Fibroblast of the aortic adventitia (primary cell): ENCODE data around the gene LITAFD. TPM values are rescaled to one million over a fixed set of nuclear protein-coding genes. Genes with fewer than 3 reads are reported as not detected.

ENCODE experiments used
- DNase-seq: peaks from one replicate; pipeline ENCODE4 v3.0.0-alpha.2; 2010; ENCODE audit warnings: low read depth
- H3K4me3 ChIP-seq: 2 replicates; pipeline ENCODE4 v1.5.1; 2011; ENCODE audit warnings: low read depth, mild to moderate bottlenecking, control low read depth, low read length, moderate library complexity
- CTCF ChIP-seq: IDR thresholded peaks from 2 replicates; pipeline ENCODE4 v1.5.1; 2011; ENCODE audit warnings: mild to moderate bottlenecking, low read length, control low read depth, inconsistent platforms; ENCODE audit not compliant: insufficient read depth
- total RNA-seq: library from RNA; depleted of rRNA; stranded (reverse); fragments of >200 nt; gene quantifications from 2 replicates; pipeline ENCODE4 v1.2.3, GENCODE V29; 2012; ENCODE audit warnings: low replicate concordance

LITAFD gene
- total RNA-seq, 1 donor, result not detected

GRCh38 chr16:8919089-8919933, 37.2 kb downstream of the LITAFD start:
- DNase-seq, result no peak
- TF ChIP-seq CTCF, result no peak
- no peak overlapping the region for H3K4me3 ChIP-seq

- no peak overlapping the region for H3K4me3 ChIP-seq
- no peak for DNase-seq
- TF ChIP-seq CTCF, result no peak
These were observed 37.8 kb downstream of the LITAFD start for GRCh38 chr16:8919934-8920462.

DNA sequence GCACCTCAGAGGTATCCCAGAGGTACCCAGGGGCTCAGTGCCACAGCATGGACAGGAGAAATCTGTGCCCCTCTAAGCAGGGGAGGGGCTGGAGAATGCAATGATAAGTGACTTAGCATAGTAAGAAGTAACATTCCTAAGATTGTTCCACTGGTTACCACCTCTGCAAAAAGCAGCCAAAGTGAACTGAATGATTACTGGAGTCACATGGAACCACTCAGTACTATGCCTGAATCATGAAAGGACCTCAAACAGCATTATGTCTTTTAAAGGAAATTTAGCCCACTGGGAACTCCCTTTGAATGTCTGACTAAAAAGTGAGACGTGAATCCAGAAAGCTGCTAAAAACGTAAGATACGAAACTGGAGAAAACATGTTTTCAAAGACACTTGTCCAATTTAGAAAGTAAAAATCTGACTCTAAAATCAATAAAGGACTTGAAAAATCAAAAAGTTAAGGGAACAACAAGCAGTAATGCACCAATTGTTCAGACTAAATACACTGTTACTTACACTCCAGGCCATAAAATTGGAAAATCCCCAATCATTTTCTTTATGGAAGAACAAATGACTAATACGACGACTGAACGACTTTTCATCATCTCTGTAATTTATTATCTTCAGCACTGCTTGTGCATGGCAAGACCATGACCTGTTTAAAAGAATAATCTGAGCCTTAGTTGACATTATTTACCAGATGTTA, 38.6 kb downstream of the LITAFD start:
- DNase-seq, result peak; percentile 47
- no peak for TF ChIP-seq CTCF
- no peak overlapping the region for H3K4me3 ChIP-seq

DNA sequence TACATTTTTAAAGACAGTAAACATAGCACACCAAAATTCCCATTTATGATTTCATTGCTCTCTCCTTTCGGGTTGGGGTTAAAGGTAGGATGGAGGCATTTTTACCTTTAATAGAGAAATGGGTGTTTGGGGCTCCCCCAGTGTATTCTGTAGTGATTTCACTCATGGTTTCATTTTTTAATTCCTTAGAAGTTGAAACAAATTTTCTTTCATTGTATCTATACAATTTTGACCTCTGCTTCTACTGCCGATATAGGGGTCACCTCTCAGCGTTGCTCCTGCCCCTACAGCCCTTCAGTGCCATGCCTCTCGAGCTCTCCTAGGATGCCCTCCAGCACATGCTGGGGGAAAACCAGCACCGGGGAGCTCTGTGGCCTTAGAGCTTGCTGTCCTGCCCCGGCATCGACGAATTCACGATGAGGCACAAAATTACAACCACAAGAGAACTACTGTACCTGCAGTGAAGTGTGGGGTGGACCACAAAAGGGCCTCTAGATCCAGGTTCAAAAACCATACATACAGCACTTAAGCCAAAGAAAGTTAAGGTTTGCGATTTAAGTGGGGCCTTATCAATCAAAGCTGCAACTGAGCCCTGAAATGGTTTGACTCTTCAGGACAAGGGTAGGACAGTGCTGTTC, 39.3 kb downstream of the LITAFD start:
- no peak overlapping the region for H3K4me3 ChIP-seq
- TF ChIP-seq CTCF, result no peak

DNA sequence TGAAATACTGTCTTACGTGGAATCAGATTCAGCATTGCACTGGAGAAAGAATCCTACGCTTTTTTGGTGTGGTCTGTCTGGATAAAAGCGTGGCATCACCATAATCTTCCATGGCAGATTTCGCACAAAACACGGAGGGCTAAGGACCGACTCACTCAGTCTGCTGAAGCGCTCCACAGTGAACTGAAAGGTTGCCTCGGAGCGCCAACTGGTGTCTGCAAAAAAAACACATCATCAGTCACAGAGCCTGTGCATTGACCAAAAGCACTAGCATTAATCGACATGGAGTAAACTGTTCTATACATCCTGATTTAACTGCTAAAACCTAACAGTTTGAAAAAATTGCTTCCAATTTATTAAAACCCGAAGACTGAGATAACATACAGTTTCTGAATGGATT, 41.0 kb downstream of the LITAFD start:
- DNase-seq, result no peak
- no peak for TF ChIP-seq CTCF
- no peak overlapping the region for H3K4me3 ChIP-seq

More for the DNA sequence above, 39.3 kb downstream of the LITAFD start:
- no peak for DNase-seq

- no peak for DNase-seq
- no peak overlapping the region for H3K4me3 ChIP-seq
- TF ChIP-seq CTCF, result no peak
These were observed 42.1 kb downstream of the LITAFD start for GRCh38 chr16:8924214-8924613.
